Karpas-422 (cell line): ENCODE data around the gene NFIX. TPM values are rescaled to one million over a fixed set of nuclear protein-coding genes. Genes with fewer than 3 reads are reported as not detected.

Experiments used
- DNase-seq: peaks from one replicate; pipeline ENCODE4 v3.0.0-alpha.2; 2015
- H2AFZ ChIP-seq: fragments of 200-600 bp; sonication (generic); 2 replicates; pipeline ENCODE4 v1.6.1; 2014; ENCODE audit warnings: antibody characterized with exemption, low read length, mixed read lengths
- H3K27ac ChIP-seq: fragments of 200-600 bp; sonication (generic); 2 replicates; pipeline ENCODE4 v1.5.1; 2014; ENCODE audit warnings: mild to moderate bottlenecking, low read length, moderate library complexity
- H3K27me3 ChIP-seq: fragments of 200-600 bp; sonication (generic); 2 replicates; pipeline ENCODE4 v1.6.1; 2014; ENCODE audit warnings: low read length, mixed read lengths
- H3K36me3 ChIP-seq: fragments of 200-600 bp; sonication (generic); 2 replicates; pipeline ENCODE4 v1.6.1; 2014; ENCODE audit warnings: low read length, mixed read lengths; ENCODE audit not compliant: insufficient read depth
- H3K4me1 ChIP-seq: fragments of 200-600 bp; sonication (generic); 2 replicates; pipeline ENCODE4 v1.6.1; 2014; ENCODE audit warnings: mild to moderate bottlenecking, low read length, mixed read lengths
- H3K4me2 ChIP-seq: fragments of 200-600 bp; sonication (generic); 2 replicates; pipeline ENCODE4 v1.6.1; 2014; ENCODE audit warnings: low read length, low read depth, mild to moderate bottlenecking; ENCODE audit not compliant: poor library complexity, severe bottlenecking
- H3K4me3 ChIP-seq: fragments of 200-600 bp; sonication (generic); 2 replicates; pipeline ENCODE4 v1.5.1; 2014; ENCODE audit warnings: mild to moderate bottlenecking, antibody characterized with exemption, low read length, mixed read lengths
- H3K79me2 ChIP-seq: fragments of 200-600 bp; sonication (generic); 2 replicates; pipeline ENCODE4 v1.6.1; 2014; ENCODE audit warnings: mild to moderate bottlenecking, low read length, mixed read lengths
- H3K9ac ChIP-seq: fragments of 200-600 bp; sonication (generic); 2 replicates; pipeline ENCODE4 v1.6.0; 2014; ENCODE audit warnings: low read length
- H3K9me2 ChIP-seq: fragments of 200-600 bp; sonication (generic), shearing (Covaris generic); replicated peaks from 2 replicates; pipeline ENCODE4 v1.6.0; 2014; ENCODE audit warnings: mild to moderate bottlenecking, low read length, moderate library complexity; ENCODE audit not compliant: insufficient read depth
- H3K9me3 ChIP-seq: fragments of 300-700, 200-600 bp; sonication (generic); 2 replicates; pipeline ENCODE4 v1.6.1; 2014; ENCODE audit warnings: low read length, mixed read lengths
- H4K20me1 ChIP-seq: fragments of 200-600 bp; sonication (generic); 2 replicates; pipeline ENCODE4 v1.6.1; 2014; ENCODE audit warnings: mild to moderate bottlenecking, antibody characterized with exemption, low read length, low read depth; ENCODE audit not compliant: insufficient read depth
- total RNA-seq: library from RNA; depleted of rRNA; stranded (reverse); fragments of >200 nt; shearing (Covaris generic); gene quantifications from 2 replicates; pipeline ENCODE4 v1.2.3, GENCODE V29; 2014; ENCODE audit warnings: low replicate concordance

Gene NFIX
- total RNA-seq, 1 experiment from 2014 or later = 0.04 TPM

GRCh38 chr19:13133241-13133870 lies 138.1 kb downstream of the NFIX start:
- H3K4me1 ChIP-seq = no peaks in the 10 kb centered on the region
- H4K20me1 ChIP-seq = peaks cover 34% of the 10 kb centered on the region; the same call in 1 of the 2 replicates
- no peak overlapping the region for H3K4me3 ChIP-seq
- H3K79me2 ChIP-seq = peaks cover 59% of the 10 kb centered on the region
- no peak overlapping the region for H3K9ac ChIP-seq
- H3K4me2 ChIP-seq = no peak overlapping the region
- H3K27me3 ChIP-seq = no peaks in the 10 kb centered on the region
- H2AFZ ChIP-seq = no peak overlapping the region
- DNase-seq = no peak
- no peaks in the 10 kb centered on the region for H3K9me2 ChIP-seq
- H3K36me3 ChIP-seq = peaks cover 5% of the 10 kb centered on the region; the same call in 1 of the 2 replicates
- H3K27ac ChIP-seq = no peak overlapping the region
- H3K9me3 ChIP-seq = no peaks in the 10 kb centered on the region

- no peaks in the 10 kb centered on the region for H3K9me3 ChIP-seq
- H3K4me1 ChIP-seq = no peaks in the 10 kb centered on the region
- peaks cover 21% of the 10 kb centered on the region; the same call in 1 of the 2 replicates for H4K20me1 ChIP-seq
- H3K27me3 ChIP-seq = no peaks in the 10 kb centered on the region
- no peak overlapping the region for H2AFZ ChIP-seq
- no peak overlapping the region for H3K9ac ChIP-seq
- no peak overlapping the region for H3K4me2 ChIP-seq
- H3K27ac ChIP-seq = no peak overlapping the region
- DNase-seq = no peak
- peaks cover 47% of the 10 kb centered on the region for H3K79me2 ChIP-seq
- no peak overlapping the region for H3K4me3 ChIP-seq
- peaks cover 5% of the 10 kb centered on the region; the same call in 1 of the 2 replicates for H3K36me3 ChIP-seq
- H3K9me2 ChIP-seq = no peaks in the 10 kb centered on the region
Measured at GRCh38 chr19:13134626-13135025, 139.4 kb downstream of the NFIX start.

GRCh38 chr19:13135068-13136062 lies 140.1 kb downstream of the NFIX start:
- no peaks in the 10 kb centered on the region for H3K27me3 ChIP-seq
- no peak overlapping the region for H2AFZ ChIP-seq
- peaks cover 40% of the 10 kb centered on the region for H3K79me2 ChIP-seq
- H3K9me3 ChIP-seq = no peaks in the 10 kb centered on the region
- DNase-seq = no peak
- no peaks in the 10 kb centered on the region for H3K4me1 ChIP-seq
- no peak overlapping the region for H3K27ac ChIP-seq
- no peak overlapping the region for H3K4me3 ChIP-seq
- no peak overlapping the region for H3K9ac ChIP-seq
- H4K20me1 ChIP-seq = peaks cover 17% of the 10 kb centered on the region; the same call in 1 of the 2 replicates
- H3K9me2 ChIP-seq = no peaks in the 10 kb centered on the region
- peaks cover 5% of the 10 kb centered on the region; the same call in 1 of the 2 replicates for H3K36me3 ChIP-seq
- H3K4me2 ChIP-seq = no peak overlapping the region

- no peak overlapping the region for H2AFZ ChIP-seq
Measured at GRCh38 chr19:13137290-13137794, 142.1 kb downstream of the NFIX start.

GRCh38 chr19:13138171-13138915 lies 143.1 kb downstream of the NFIX start:
- Histone ChIP-seq H3K4me2 (no peak overlapping the region), H3K36me3 (peaks cover 4% of the 10 kb centered on the region; the same call in 1 of the 2 replicates), H3K4me1 (no peaks in the 10 kb centered on the region), H3K9me2 (no peaks in the 10 kb centered on the region), H2AFZ (no peak overlapping the region), H3K79me2 (peaks cover 17% of the 10 kb centered on the region), H3K27ac (no peak overlapping the region), H3K27me3 (no peaks in the 10 kb centered on the region), H3K9ac (no peak overlapping the region), H3K9me3 (no peaks in the 10 kb centered on the region), H4K20me1 (peaks cover 5% of the 10 kb centered on the region; the same call in 1 of the 2 replicates), H3K4me3 (no peak overlapping the region)
- DNase-seq = no peak

More at GRCh38 chr19:13137290-13137794, 142.1 kb downstream of the NFIX start:
- H3K27me3 ChIP-seq = no peaks in the 10 kb centered on the region
- peaks cover 5% of the 10 kb centered on the region; the same call in 1 of the 2 replicates for H3K36me3 ChIP-seq
- peaks cover 26% of the 10 kb centered on the region for H3K79me2 ChIP-seq
- H3K4me1 ChIP-seq = no peaks in the 10 kb centered on the region
- no peak overlapping the region for H3K4me2 ChIP-seq
- H3K4me3 ChIP-seq = no peak overlapping the region
- H3K9me3 ChIP-seq = no peaks in the 10 kb centered on the region
- H3K9ac ChIP-seq = no peak overlapping the region
- DNase-seq = no peak
- peaks cover 10% of the 10 kb centered on the region; the same call in 1 of the 2 replicates for H4K20me1 ChIP-seq
- H3K9me2 ChIP-seq = no peaks in the 10 kb centered on the region
- H3K27ac ChIP-seq = no peak overlapping the region

GRCh38 chr19:13138916-13139198 lies 143.6 kb downstream of the NFIX start:
- Histone ChIP-seq H3K36me3 (no peaks in the 10 kb centered on the region), H3K27me3 (no peaks in the 10 kb centered on the region), H3K27ac (no peak overlapping the region), H3K79me2 (peaks cover 12% of the 10 kb centered on the region), H3K4me3 (no peak overlapping the region), H3K9me3 (no peaks in the 10 kb centered on the region), H3K4me2 (no peak overlapping the region), H3K9me2 (no peaks in the 10 kb centered on the region), H2AFZ (no peak overlapping the region), H3K9ac (no peak overlapping the region), H3K4me1 (no peaks in the 10 kb centered on the region), H4K20me1 (peaks cover 5% of the 10 kb centered on the region; the same call in 1 of the 2 replicates)
- DNase-seq = no peak

- no peak overlapping the region for H3K27ac ChIP-seq
Measured at GRCh38 chr19:13139633-13140311, 144.5 kb downstream of the NFIX start.

More at GRCh38 chr19:13139633-13140311, 144.5 kb downstream of the NFIX start:
- no peak overlapping the region for H3K4me3 ChIP-seq
- no peaks in the 10 kb centered on the region for H3K9me2 ChIP-seq
- H3K36me3 ChIP-seq = no peaks in the 10 kb centered on the region
- peaks cover 2% of the 10 kb centered on the region; the same call in 1 of the 2 replicates for H4K20me1 ChIP-seq
- no peak overlapping the region for H3K4me2 ChIP-seq
- no peak for DNase-seq
- H3K9ac ChIP-seq = no peak overlapping the region
- no peaks in the 10 kb centered on the region for H3K27me3 ChIP-seq
- H3K79me2 ChIP-seq = peaks cover 3% of the 10 kb centered on the region; the same call in 1 of the 2 replicates
- no peak overlapping the region for H2AFZ ChIP-seq
- H3K4me1 ChIP-seq = no peaks in the 10 kb centered on the region
- no peaks in the 10 kb centered on the region for H3K9me3 ChIP-seq
